Lower lobe of right lung (tissue), 2 donors: ENCODE results near the gene SEC61A1. TPM values are rescaled to one million over a fixed set of nuclear protein-coding genes. Genes with fewer than 3 reads are reported as not detected.

Experiments used
- ATAC-seq, 2 donors: fragments of 200-7000 bp; cut with Tn5 transposase; one replicate each; pipeline ENCODE4 v1.9.1; 2020 to 2022; ENCODE audit warnings: mild to moderate bottlenecking in 2 of 2, moderate library complexity in 2 of 2
- DNase-seq: peaks from one replicate; pipeline ENCODE4 v3.0.0-alpha.2; 2020
- H3K27ac ChIP-seq: fragments of 200-600 bp; one replicate; pipeline ENCODE4 v1.8.0; 2022
- H3K27me3 ChIP-seq: fragments of 200-600 bp; one replicate; pipeline ENCODE4 v1.8.0; 2022; ENCODE audit warnings: low read depth
- H3K36me3 ChIP-seq: fragments of 200-600 bp; one replicate; pipeline ENCODE4 v1.8.0; 2022; ENCODE audit warnings: mild to moderate bottlenecking
- H3K4me1 ChIP-seq: fragments of 200-600 bp; one replicate; pipeline ENCODE4 v1.8.0; 2022
- H3K4me3 ChIP-seq: fragments of 200-600 bp; one replicate; pipeline ENCODE4 v1.8.0; 2022; ENCODE audit warnings: mild to moderate bottlenecking
- H3K9me3 ChIP-seq: fragments of 200-600 bp; one replicate; pipeline ENCODE4 v1.8.0; 2022
- intact Hi-C: fragments of 100-400 bp; cut with DNase I; formaldehyde crosslinking; loops from one replicate; pipeline ENCODE4 v1.11.0; 2022
- long read RNA-seq: library from polyadenylated mRNA; unstranded; transcript quantifications from one replicate; pipeline ENCODE4 v2.0.0, GENCODE V29; 2021
- total RNA-seq: library from RNA; stranded (reverse); fragmentation: NEBNext Ultra II Directional; extraction: Animal tissue kit (Norgen Biotek cat#: 25700); gene quantifications from one replicate; pipeline ENCODE4 v1.2.1, GENCODE V29; 2021
- TF ChIP-seq, protein P1 (sequence below): fragments of 200-600 bp; IDR thresholded peaks from one replicate; pipeline ENCODE4 v1.8.0; 2022; ENCODE audit warnings: antibody characterized with exemption, mild to moderate bottlenecking
- donor health status: DM: no; HTN: yes; CAD: no; lungs with severe emphysema.

The SEC61A1 gene
- total RNA-seq = 152 TPM
- long read RNA-seq, transcript SEC61A1-201 (12 exons, 3,635 nt) = major isoform, 174 of 400 reads
- long read RNA-seq, partial matches to known transcripts = 218 of 400 reads
- long read RNA-seq, other reads (novel, unspliced or antisense) = 5 of 400 reads

- ATAC-seq (peak; percentile 98 to 99), DNase-seq (peak; percentile 96)
- Histone ChIP-seq H3K36me3 (peaks cover 29% of the 10 kb centered on the region), H3K27me3 (no peaks in the 10 kb centered on the region), H3K27ac (peak within 1 kb of the TSS; percentile 94), H3K4me1 (peaks cover 32% of the 10 kb centered on the region), H3K4me3 (peak within 1 kb of the TSS; percentile 95), H3K9me3 (no peaks in the 10 kb centered on the region)
- intact Hi-C loops = no loop called here
- TF ChIP-seq, protein P1, sequence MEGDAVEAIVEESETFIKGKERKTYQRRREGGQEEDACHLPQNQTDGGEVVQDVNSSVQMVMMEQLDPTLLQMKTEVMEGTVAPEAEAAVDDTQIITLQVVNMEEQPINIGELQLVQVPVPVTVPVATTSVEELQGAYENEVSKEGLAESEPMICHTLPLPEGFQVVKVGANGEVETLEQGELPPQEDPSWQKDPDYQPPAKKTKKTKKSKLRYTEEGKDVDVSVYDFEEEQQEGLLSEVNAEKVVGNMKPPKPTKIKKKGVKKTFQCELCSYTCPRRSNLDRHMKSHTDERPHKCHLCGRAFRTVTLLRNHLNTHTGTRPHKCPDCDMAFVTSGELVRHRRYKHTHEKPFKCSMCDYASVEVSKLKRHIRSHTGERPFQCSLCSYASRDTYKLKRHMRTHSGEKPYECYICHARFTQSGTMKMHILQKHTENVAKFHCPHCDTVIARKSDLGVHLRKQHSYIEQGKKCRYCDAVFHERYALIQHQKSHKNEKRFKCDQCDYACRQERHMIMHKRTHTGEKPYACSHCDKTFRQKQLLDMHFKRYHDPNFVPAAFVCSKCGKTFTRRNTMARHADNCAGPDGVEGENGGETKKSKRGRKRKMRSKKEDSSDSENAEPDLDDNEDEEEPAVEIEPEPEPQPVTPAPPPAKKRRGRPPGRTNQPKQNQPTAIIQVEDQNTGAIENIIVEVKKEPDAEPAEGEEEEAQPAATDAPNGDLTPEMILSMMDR = no peak
Observed at GRCh38 chr3:128051837-128052594, at the start of gene SEC61A1. TSS of gene SEC61A1 (plus strand) at chr3:128052437. CDS start at chr3:128052553, 116 bp downstream.

DNA sequence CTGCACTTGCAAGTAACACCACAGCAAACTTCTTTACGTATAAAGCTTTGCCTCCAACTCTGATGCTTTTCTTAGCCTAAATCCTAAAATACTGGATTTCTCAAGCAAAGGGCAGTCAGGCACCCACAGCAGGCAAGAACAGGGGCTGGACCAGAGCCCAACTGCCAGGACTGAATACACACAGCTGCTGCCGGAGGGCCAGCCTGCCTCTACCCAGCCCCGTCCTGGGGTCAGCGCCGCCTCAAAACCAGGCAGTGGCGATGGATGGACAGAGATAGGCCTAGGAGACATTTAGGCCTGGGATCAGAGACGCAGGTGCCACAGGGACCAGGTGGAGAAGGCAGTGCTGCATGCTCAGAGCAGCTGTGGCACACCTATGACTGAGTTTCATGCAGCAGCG is 47.6 kb upstream of the SEC61A1 start:
- intact Hi-C loops = no loop called here
- Histone ChIP-seq H3K4me3 (no peak overlapping the region), H3K9me3 (no peaks in the 10 kb centered on the region), H3K36me3 (no peaks in the 10 kb centered on the region), H3K4me1 (no peaks in the 10 kb centered on the region), H3K27me3 (peaks cover 11% of the 10 kb centered on the region), H3K27ac (no peak overlapping the region)
- ATAC-seq (no peak), DNase-seq (no peak)
- TF ChIP-seq, protein P1 = no peak

- DNase-seq (no peak), ATAC-seq (no peak)
- H3K4me3 ChIP-seq = no peak overlapping the region
- H3K27ac ChIP-seq = no peak overlapping the region
- H3K9me3 ChIP-seq = no peaks in the 10 kb centered on the region
- H3K27me3 ChIP-seq = peaks cover 11% of the 10 kb centered on the region
- H3K4me1 ChIP-seq = no peaks in the 10 kb centered on the region
- intact Hi-C loops = no loop called here
- H3K36me3 ChIP-seq = no peaks in the 10 kb centered on the region
- TF ChIP-seq, protein P1 = no peak
Observed at GRCh38 chr3:128006061-128007032, 45.9 kb upstream of the SEC61A1 start.

- Histone ChIP-seq H3K4me1 (no peaks in the 10 kb centered on the region), H3K27me3 (peaks cover 11% of the 10 kb centered on the region), H3K4me3 (no peak overlapping the region), H3K36me3 (no peaks in the 10 kb centered on the region), H3K27ac (no peak overlapping the region), H3K9me3 (no peaks in the 10 kb centered on the region)
- no peak for DNase-seq
- intact Hi-C loops = no loop called here
- no peak for ATAC-seq
- TF ChIP-seq, protein P1 = no peak
Observed at GRCh38 chr3:128007033-128007424, 45.2 kb upstream of the SEC61A1 start.
